Liver (tissue), 3 donors: Measurements from ENCODE around the gene PSMG4.

ENCODE experiments used
- FOXA2 ChIP-seq: IDR thresholded peaks from 2 replicates; pipeline ENCODE4 v1.6.1; 2016; ENCODE audit warnings: antibody characterized with exemption
- GABPA ChIP-seq, 2 donors: IDR thresholded peaks in 1 of 2; conservative IDR thresholded peaks in 1 of 2; 2 replicates each; pipeline ENCODE4 v1.6.1; 2016; ENCODE audit warnings: antibody characterized with exemption in 2 of 2, mild to moderate bottlenecking in 1 of 2, moderate library complexity in 1 of 2
- HNF4A ChIP-seq, 2 donors: conservative IDR thresholded peaks; 2 replicates each; pipeline ENCODE4 v1.6.1; 2016; ENCODE audit warnings: antibody characterized with exemption in 2 of 2, mild to moderate bottlenecking in 2 of 2
- RAD21 ChIP-seq, 2 donors: IDR thresholded peaks; 2 replicates each; pipeline ENCODE4 v1.6.1; 2016; ENCODE audit warnings: antibody characterized with exemption in 2 of 2, mild to moderate bottlenecking in 2 of 2
- TAF1 ChIP-seq: conservative IDR thresholded peaks from 2 replicates; pipeline ENCODE4 v1.6.1; 2016; ENCODE audit warnings: antibody characterized with exemption, mild to moderate bottlenecking
- TF ChIP-seq, protein P1 (sequence below): fragments of 150-350 bp; IDR thresholded peaks from 2 replicates; pipeline ENCODE4 v1.5.1; 2017; ENCODE audit warnings: improper control_type of control experiment, low read depth, low read length; ENCODE audit not compliant: missing input control
- TF ChIP-seq, protein P2 (sequence below): IDR thresholded peaks from 2 replicates; pipeline ENCODE4 v1.6.1; 2016; ENCODE audit warnings: antibody characterized with exemption
- donor health status: healthy.
- donor health status: healthy.

DNA sequence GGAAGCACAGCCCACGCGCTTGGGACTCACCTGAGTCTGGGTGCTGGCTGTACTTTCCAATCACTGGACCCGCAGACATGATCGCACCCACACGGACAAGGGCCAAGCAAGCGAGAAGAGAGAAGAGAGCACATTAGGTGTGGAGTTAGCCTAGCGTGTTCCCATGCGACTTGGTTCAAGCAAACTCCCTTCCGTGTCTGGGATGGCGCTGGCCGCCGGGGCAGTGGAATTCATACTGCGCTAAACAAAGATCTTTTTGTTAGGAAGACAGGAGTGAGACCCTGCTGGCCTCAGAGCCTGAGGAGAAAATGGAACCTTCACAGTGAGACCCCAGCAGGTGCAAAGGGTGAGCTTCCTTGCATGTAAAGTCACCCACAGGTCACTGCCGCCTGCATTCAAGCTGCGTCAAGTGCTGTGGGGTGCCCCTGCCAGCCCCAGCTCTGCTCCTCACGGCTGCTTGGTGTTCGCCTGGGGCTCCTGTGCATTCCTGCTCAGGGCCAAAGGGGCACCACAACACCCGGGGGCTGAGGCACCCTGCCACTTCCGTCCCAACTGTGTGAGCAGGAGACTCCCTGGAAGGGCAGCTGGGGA is 26.4 kb downstream of the PSMG4 start:
- TF ChIP-seq, protein P1, sequence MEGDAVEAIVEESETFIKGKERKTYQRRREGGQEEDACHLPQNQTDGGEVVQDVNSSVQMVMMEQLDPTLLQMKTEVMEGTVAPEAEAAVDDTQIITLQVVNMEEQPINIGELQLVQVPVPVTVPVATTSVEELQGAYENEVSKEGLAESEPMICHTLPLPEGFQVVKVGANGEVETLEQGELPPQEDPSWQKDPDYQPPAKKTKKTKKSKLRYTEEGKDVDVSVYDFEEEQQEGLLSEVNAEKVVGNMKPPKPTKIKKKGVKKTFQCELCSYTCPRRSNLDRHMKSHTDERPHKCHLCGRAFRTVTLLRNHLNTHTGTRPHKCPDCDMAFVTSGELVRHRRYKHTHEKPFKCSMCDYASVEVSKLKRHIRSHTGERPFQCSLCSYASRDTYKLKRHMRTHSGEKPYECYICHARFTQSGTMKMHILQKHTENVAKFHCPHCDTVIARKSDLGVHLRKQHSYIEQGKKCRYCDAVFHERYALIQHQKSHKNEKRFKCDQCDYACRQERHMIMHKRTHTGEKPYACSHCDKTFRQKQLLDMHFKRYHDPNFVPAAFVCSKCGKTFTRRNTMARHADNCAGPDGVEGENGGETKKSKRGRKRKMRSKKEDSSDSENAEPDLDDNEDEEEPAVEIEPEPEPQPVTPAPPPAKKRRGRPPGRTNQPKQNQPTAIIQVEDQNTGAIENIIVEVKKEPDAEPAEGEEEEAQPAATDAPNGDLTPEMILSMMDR = no peak
- no peak for TF ChIP-seq HNF4A (conservative IDR thresholded peaks at IDR 0.05)
- TF ChIP-seq, protein P2, sequence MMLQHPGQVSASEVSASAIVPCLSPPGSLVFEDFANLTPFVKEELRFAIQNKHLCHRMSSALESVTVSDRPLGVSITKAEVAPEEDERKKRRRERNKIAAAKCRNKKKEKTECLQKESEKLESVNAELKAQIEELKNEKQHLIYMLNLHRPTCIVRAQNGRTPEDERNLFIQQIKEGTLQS = no peak
- no peak for TF ChIP-seq FOXA2
- no peak for TF ChIP-seq GABPA (IDR thresholded peaks at IDR 0.05 in 1 of 2, conservative IDR thresholded peaks at IDR 0.05 in 1 of 2)
- no peak for TF ChIP-seq RAD21 (IDR thresholded peaks at IDR 0.05)
- no peak for TF ChIP-seq TAF1
